HepG2 (cell line): ENCODE measurements around the gene MRGPRF.

Experiments
- HNRNPUL1 ChIP-seq: fragments of 200-400 bp; formaldehyde crosslinking; IDR thresholded peaks from 2 replicates; pipeline ENCODE4 v1.6.1; 2017; ENCODE audit warnings: low read depth, mild to moderate bottlenecking, low read length, moderate library complexity
- NFIC ChIP-seq: IDR thresholded peaks from 2 replicates; pipeline ENCODE4 v1.6.1; 2012; ENCODE audit warnings: mild to moderate bottlenecking, low read length, inconsistent platforms
- ZNF720 ChIP-seq: sonication (generic); formaldehyde crosslinking; IDR thresholded peaks from 2 replicates; pipeline ENCODE4 v1.4.0; 2020; ENCODE audit warnings: missing genetic modification reagents
- TF ChIP-seq, protein P1 (sequence below): sonication (generic); formaldehyde crosslinking; IDR thresholded peaks from 2 replicates; pipeline ENCODE4 v1.4.0; 2020; ENCODE audit warnings: mild to moderate bottlenecking, missing genetic modification reagents, borderline replicate concordance
- TF ChIP-seq, protein P2 (sequence below): sonication (generic); formaldehyde crosslinking; IDR thresholded peaks from 2 replicates; pipeline ENCODE4 v1.5.0; 2020; ENCODE audit warnings: mild to moderate bottlenecking, missing genetic modification reagents, moderate library complexity

DNA sequence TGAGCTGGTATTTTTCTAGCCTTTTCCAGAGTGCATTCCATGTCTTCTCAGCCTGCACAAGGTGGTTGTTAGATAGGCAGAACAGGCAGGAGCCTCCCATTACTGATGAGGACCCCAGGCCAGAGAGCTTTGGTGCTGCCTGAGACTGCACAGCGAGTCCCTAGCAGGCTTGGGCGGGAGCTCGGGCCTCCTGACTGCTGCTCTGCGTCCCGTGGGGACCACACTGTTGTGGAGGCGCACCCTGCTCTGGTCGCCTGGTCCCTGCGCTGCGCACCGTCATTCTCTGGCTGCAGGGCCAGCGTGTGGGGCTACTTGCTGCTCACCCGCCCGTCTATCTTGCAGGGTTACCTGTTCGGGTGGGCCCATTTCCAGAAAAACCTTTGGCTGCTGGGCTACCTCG is 44.2 kb upstream of the MRGPRF start:
- no peak for TF ChIP-seq NFIC
- no peak for TF ChIP-seq ZNF720 (CRISPR knock-in tag)
- TF ChIP-seq, protein P1, sequence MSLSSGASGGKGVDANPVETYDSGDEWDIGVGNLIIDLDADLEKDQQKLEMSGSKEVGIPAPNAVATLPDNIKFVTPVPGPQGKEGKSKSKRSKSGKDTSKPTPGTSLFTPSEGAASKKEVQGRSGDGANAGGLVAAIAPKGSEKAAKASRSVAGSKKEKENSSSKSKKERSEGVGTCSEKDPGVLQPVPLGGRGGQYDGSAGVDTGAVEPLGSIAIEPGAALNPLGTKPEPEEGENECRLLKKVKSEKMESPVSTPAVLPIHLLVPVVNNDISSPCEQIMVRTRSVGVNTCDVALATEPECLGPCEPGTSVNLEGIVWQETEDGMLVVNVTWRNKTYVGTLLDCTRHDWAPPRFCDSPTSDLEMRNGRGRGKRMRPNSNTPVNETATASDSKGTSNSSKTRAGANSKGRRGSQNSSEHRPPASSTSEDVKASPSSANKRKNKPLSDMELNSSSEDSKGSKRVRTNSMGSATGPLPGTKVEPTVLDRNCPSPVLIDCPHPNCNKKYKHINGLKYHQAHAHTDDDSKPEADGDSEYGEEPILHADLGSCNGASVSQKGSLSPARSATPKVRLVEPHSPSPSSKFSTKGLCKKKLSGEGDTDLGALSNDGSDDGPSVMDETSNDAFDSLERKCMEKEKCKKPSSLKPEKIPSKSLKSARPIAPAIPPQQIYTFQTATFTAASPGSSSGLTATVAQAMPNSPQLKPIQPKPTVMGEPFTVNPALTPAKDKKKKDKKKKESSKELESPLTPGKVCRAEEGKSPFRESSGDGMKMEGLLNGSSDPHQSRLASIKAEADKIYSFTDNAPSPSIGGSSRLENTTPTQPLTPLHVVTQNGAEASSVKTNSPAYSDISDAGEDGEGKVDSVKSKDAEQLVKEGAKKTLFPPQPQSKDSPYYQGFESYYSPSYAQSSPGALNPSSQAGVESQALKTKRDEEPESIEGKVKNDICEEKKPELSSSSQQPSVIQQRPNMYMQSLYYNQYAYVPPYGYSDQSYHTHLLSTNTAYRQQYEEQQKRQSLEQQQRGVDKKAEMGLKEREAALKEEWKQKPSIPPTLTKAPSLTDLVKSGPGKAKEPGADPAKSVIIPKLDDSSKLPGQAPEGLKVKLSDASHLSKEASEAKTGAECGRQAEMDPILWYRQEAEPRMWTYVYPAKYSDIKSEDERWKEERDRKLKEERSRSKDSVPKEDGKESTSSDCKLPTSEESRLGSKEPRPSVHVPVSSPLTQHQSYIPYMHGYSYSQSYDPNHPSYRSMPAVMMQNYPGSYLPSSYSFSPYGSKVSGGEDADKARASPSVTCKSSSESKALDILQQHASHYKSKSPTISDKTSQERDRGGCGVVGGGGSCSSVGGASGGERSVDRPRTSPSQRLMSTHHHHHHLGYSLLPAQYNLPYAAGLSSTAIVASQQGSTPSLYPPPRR (CRISPR knock-in tag) = no peak
- TF ChIP-seq HNRNPUL1 = no peak
- TF ChIP-seq, protein P2, sequence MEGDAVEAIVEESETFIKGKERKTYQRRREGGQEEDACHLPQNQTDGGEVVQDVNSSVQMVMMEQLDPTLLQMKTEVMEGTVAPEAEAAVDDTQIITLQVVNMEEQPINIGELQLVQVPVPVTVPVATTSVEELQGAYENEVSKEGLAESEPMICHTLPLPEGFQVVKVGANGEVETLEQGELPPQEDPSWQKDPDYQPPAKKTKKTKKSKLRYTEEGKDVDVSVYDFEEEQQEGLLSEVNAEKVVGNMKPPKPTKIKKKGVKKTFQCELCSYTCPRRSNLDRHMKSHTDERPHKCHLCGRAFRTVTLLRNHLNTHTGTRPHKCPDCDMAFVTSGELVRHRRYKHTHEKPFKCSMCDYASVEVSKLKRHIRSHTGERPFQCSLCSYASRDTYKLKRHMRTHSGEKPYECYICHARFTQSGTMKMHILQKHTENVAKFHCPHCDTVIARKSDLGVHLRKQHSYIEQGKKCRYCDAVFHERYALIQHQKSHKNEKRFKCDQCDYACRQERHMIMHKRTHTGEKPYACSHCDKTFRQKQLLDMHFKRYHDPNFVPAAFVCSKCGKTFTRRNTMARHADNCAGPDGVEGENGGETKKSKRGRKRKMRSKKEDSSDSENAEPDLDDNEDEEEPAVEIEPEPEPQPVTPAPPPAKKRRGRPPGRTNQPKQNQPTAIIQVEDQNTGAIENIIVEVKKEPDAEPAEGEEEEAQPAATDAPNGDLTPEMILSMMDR (CRISPR knock-in tag) = no peak
